ENCODE results near the gene FAS.

FAS gene

GRCh38 chr10:89043052-89043451 lies 52.5 kb downstream of the FAS start:
- no peak for DNase-seq

GRCh38 chr10:89047397-89047796 lies 56.8 kb downstream of the FAS start:
- DNase-seq, result no peak

GRCh38 chr10:89051593-89051992 lies 61.0 kb downstream of the FAS start:
- no peak for DNase-seq

GRCh38 chr10:89053555-89053954 lies 63.0 kb downstream of the FAS start:
- no peak for DNase-seq

- DNase-seq, result no peak
Observed at GRCh38 chr10:89055159-89055558, 64.6 kb downstream of the FAS start.

- no peak for DNase-seq
Observed at GRCh38 chr10:89062861-89063260, 72.3 kb downstream of the FAS start.

GRCh38 chr10:89063465-89063864 lies 72.9 kb downstream of the FAS start:
- DNase-seq, result no peak

GRCh38 chr10:89064748-89065147 lies 74.2 kb downstream of the FAS start:
- no peak for DNase-seq

Measured in CD4-positive, alpha-beta T cell treated with Interleukin-1 beta for 1 hour (primary cell).